ENCODE data around the gene HCN2. TPM values are rescaled to one million over a fixed set of nuclear protein-coding genes. Genes with fewer than 3 reads are reported as not detected.

The HCN2 gene
- total RNA-seq, 1 experiment from 2014 or later, result 1.5 TPM

DNA sequence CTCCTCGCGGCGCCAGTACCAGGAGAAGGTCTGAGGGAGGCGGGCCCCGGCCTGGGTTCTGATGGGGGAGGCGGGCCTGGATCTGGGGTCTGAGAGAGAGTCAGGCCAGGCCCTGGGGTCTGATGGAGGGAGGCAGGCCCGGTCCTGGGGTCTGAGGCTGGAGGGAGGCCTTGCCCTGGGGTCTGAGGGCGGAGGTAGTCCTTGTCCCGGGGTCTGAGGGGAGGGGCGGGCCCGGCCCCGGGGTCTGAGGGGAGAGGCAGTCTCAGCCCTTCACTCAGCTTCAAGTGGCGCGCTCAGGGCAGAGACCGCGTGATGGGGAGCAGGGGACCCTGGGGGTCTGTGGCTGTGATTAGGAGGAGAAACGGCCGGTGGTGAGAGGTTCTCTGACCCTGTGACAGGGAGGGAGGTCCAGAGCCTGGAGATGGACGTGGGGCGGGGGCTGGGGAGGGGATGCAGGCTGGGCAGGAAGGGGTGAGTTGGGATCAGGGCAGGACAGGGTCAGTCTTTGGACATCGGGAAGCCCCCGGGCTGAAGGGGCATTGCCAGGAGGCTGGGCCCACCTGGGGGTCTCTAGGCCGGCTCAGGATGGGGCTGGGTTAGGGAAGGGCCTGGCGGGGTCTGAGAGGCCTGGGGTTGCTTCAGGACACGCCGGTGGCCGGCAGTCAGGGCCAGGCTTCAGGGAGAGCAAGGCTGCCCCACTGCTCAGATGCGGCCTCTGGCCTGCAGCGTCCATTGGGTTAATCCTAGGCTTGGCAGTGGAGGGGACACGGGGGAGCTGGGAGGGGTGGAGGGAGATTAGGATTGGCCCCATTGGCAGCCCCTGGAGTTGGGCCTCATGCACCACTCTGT, 18.7 kb downstream of the HCN2 start:
- BruUV-seq (replicated peaks), result no TSS peak
- Histone ChIP-seq H3K4me1 (replicated peaks; ENCODE audit: insufficient read depth) (no peaks in the 10 kb centered on the region), H2AFZ (no peak overlapping the region), H3K36me3 (ENCODE audit: low read depth) (no peaks in the 10 kb centered on the region), H3K9me3 (ENCODE audit: insufficient read depth, low read depth) (no peaks in the 10 kb centered on the region), H3K4me2 (no peak overlapping the region; the same call in 1 of the 2 replicates), H3K4me3 (no peak overlapping the region), H3K27ac (no peak overlapping the region), H3K9me2 (ENCODE audit: insufficient read depth) (no peaks in the 10 kb centered on the region), H3K27me3 (ENCODE audit: insufficient read depth, low read depth) (no peaks in the 10 kb centered on the region), H4K20me1 (ENCODE audit: insufficient read depth) (no peaks in the 10 kb centered on the region), H3F3A (ENCODE audit: insufficient read depth, low read depth) (no peaks in the 10 kb centered on the region), H3K79me2 (ENCODE audit: low read depth) (no peaks in the 10 kb centered on the region)
- intact Hi-C loops (cut with micrococcal nuclease; ENCODE audit: unreplicated experiment), result no loop called here
- ChIA-PET CTCF (no interaction called here), POLR2A (ENCODE audit: unreplicated experiment) (interaction anchor here (0.6 kb wide), 1 partner anchor 37 kb away, joined by 28 read pairs; no protein-coding TSS in a partner anchor)
- TF ChIP-seq, protein P1, sequence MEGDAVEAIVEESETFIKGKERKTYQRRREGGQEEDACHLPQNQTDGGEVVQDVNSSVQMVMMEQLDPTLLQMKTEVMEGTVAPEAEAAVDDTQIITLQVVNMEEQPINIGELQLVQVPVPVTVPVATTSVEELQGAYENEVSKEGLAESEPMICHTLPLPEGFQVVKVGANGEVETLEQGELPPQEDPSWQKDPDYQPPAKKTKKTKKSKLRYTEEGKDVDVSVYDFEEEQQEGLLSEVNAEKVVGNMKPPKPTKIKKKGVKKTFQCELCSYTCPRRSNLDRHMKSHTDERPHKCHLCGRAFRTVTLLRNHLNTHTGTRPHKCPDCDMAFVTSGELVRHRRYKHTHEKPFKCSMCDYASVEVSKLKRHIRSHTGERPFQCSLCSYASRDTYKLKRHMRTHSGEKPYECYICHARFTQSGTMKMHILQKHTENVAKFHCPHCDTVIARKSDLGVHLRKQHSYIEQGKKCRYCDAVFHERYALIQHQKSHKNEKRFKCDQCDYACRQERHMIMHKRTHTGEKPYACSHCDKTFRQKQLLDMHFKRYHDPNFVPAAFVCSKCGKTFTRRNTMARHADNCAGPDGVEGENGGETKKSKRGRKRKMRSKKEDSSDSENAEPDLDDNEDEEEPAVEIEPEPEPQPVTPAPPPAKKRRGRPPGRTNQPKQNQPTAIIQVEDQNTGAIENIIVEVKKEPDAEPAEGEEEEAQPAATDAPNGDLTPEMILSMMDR (conservative IDR thresholded peaks at IDR 0.05), result no peak
- no peak for TF ChIP-seq EZH2 (IDR thresholded peaks at IDR 0.05; ENCODE audit: low read depth)
- no peak for DNase-seq

DNA sequence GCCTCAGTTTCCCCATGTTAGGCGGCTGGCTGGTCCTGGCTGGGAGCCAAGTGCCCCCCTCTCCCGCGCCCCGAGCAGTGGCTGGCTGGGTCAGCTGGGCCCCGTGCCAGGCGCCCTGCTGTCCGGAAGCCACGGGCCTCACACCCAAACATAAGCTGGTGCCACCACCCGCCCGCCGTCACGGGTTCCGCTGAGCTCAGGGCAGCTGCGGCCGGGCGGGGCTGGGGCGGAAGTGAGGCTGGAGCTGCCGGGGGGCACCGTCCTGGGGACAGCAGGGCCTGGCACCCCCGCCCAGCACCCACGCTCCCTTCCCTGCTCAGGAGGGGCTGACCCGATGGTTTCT, 19.3 kb downstream of the HCN2 start:
- peak in 1 of 2 experiments; percentile 31 for DNase-seq
- H3K4me2 ChIP-seq, result peak overlapping the region; percentile 19
- intact Hi-C loops (cut with micrococcal nuclease; ENCODE audit: unreplicated experiment), result no loop called here

DNA sequence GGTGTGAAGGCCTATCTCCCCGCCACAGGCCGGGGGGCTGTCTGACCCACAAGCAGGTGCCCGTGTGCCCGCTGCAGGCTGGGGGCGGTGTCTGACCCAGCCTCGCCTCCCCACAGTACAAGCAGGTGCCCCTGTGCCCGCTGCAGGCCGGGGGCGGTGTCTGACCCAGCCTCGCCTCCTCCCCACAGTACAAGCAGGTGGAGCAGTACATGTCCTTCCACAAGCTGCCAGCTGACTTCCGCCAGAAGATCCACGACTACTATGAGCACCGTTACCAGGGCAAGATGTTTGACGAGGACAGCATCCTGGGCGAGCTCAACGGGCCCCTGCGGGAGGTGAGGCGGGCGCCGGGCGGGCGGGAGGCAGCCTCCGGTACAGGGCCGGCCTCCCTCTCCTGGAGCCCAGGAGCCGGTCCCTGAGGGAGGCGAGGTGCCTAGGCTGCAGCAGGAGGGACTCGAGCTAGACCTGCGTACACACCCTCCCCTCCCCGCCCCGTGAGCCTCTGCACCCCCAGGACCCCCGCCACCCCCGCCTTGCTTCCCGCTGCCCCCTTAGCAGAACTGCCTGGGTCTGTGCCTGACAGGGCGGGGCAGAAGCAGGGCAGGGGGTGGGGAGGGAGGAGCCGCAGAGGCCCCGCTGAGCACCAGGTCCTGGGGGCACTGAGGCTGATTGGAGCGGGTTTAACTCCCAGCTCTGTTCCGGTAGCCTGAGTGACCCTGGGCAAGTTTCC, 20.6 kb downstream of the HCN2 start:
- Histone ChIP-seq H2AFZ (no peak overlapping the region), H3K9me3 (ENCODE audit: insufficient read depth, low read depth) (no peaks in the 10 kb centered on the region), H3K27ac (no peak overlapping the region), H3K4me2 (no peak overlapping the region), H4K20me1 (ENCODE audit: insufficient read depth) (no peaks in the 10 kb centered on the region), H3K79me2 (ENCODE audit: low read depth) (no peaks in the 10 kb centered on the region), H3K4me3 (no peak overlapping the region), H3F3A (ENCODE audit: insufficient read depth, low read depth) (no peaks in the 10 kb centered on the region; the same call in 1 of the 2 replicates), H3K27me3 (ENCODE audit: insufficient read depth, low read depth) (no peaks in the 10 kb centered on the region), H3K36me3 (ENCODE audit: low read depth) (no peaks in the 10 kb centered on the region), H3K4me1 (replicated peaks; ENCODE audit: insufficient read depth) (no peaks in the 10 kb centered on the region), H3K9me2 (ENCODE audit: insufficient read depth) (no peaks in the 10 kb centered on the region)
- DNase-seq, result no peak
- ChIA-PET POLR2A (ENCODE audit: unreplicated experiment) (interaction anchor here (0.6 kb wide), 1 partner anchor 151 kb away, joined by 6 read pairs; no protein-coding TSS in a partner anchor), CTCF (no interaction called here)
- BruUV-seq (replicated peaks), result no TSS peak
- intact Hi-C loops (cut with micrococcal nuclease; ENCODE audit: unreplicated experiment), result no loop called here
- TF ChIP-seq, protein P1 (conservative IDR thresholded peaks at IDR 0.05), result no peak
- TF ChIP-seq EZH2 (IDR thresholded peaks at IDR 0.05; ENCODE audit: low read depth), result no peak

More for the DNA sequence above, 19.3 kb downstream of the HCN2 start:
- ChIA-PET CTCF (no interaction called here), POLR2A (ENCODE audit: unreplicated experiment) (no interaction called here)
- no peak overlapping the region for H3K4me3 ChIP-seq
- TF ChIP-seq, protein P1 (conservative IDR thresholded peaks at IDR 0.05), result no peak
- no peak for TF ChIP-seq EZH2 (IDR thresholded peaks at IDR 0.05; ENCODE audit: low read depth)
- H3K36me3 ChIP-seq (ENCODE audit: low read depth), result no peaks in the 10 kb centered on the region
- H4K20me1 ChIP-seq (ENCODE audit: insufficient read depth), result no peaks in the 10 kb centered on the region
- H3K4me1 ChIP-seq (replicated peaks; ENCODE audit: insufficient read depth), result no peaks in the 10 kb centered on the region
- H3K27ac ChIP-seq, result no peak overlapping the region
- BruUV-seq (replicated peaks), result no TSS peak
- H3K79me2 ChIP-seq (ENCODE audit: low read depth), result no peaks in the 10 kb centered on the region
- no peaks in the 10 kb centered on the region for H3K9me2 ChIP-seq (ENCODE audit: insufficient read depth)
- no peaks in the 10 kb centered on the region for H3F3A ChIP-seq (ENCODE audit: insufficient read depth, low read depth)
- H3K9me3 ChIP-seq (ENCODE audit: insufficient read depth, low read depth), result no peaks in the 10 kb centered on the region
- H3K27me3 ChIP-seq (ENCODE audit: insufficient read depth, low read depth), result no peaks in the 10 kb centered on the region
- no peak overlapping the region for H2AFZ ChIP-seq

Data from PC-9 (cell line).